ENCODE measurements around the gene MTERF1.

Gene MTERF1

GRCh38 chr7:91915401-91916050 is 35.0 kb upstream of the MTERF1 start:
- no peak overlapping the region for H3K4me3 ChIP-seq (ENCODE audit: low read depth, low read length)
- no peak for DNase-seq (ENCODE audit: low read depth)
- TF ChIP-seq CTCF (IDR thresholded peaks at IDR 0.05; ENCODE audit: low read depth, low read length, missing control alignments): no peak
- in situ Hi-C loops (cut with HindIII; ENCODE audit: low sequenced_read_pairs): no loop called here

DNA sequence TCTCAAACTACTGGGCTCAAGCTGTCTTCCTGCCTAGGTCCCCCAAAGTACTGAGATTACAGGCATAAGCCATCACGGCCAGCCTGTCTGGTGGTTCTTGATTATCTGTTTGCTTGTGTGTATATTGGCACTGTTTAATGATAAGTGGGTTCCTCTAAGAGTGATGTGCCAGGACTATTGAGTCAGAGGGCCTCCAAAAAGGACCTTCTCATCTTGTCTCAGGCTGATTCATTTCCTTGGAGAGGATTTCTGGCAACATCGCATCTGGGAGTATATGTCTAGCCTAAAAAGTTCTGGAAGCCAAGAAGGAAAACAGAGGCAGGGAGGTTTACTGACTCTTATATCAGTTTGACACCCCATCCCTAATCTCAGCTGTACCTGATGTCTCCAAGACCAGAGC is 33.1 kb upstream of the MTERF1 start:
- no peak overlapping the region for H3K4me3 ChIP-seq (ENCODE audit: low read depth, low read length)
- no peak for TF ChIP-seq CTCF (IDR thresholded peaks at IDR 0.05; ENCODE audit: low read depth, low read length, missing control alignments)
- DNase-seq (ENCODE audit: low read depth): no peak
- in situ Hi-C loops (cut with HindIII; ENCODE audit: low sequenced_read_pairs): no loop called here

GRCh38 chr7:91912494-91912893 is 32.0 kb upstream of the MTERF1 start:
- H3K4me3 ChIP-seq (ENCODE audit: low read depth, low read length): no peak overlapping the region
- DNase-seq (ENCODE audit: low read depth): peak; percentile 68
- in situ Hi-C loops (cut with HindIII; ENCODE audit: low sequenced_read_pairs): no loop called here
- TF ChIP-seq CTCF (IDR thresholded peaks at IDR 0.05; ENCODE audit: low read depth, low read length, missing control alignments): no peak

- TF ChIP-seq CTCF (IDR thresholded peaks at IDR 0.05; ENCODE audit: low read depth, low read length, missing control alignments): no peak
- in situ Hi-C loops (cut with HindIII; ENCODE audit: low sequenced_read_pairs): no loop called here
- DNase-seq (ENCODE audit: low read depth): no peak
- no peak overlapping the region for H3K4me3 ChIP-seq (ENCODE audit: low read depth, low read length)
These were observed 30.6 kb upstream of the MTERF1 start for GRCh38 chr7:91911121-91911520.

GRCh38 chr7:91910171-91910570 is 29.7 kb upstream of the MTERF1 start:
- no peak for TF ChIP-seq CTCF (IDR thresholded peaks at IDR 0.05; ENCODE audit: low read depth, low read length, missing control alignments)
- in situ Hi-C loops (cut with HindIII; ENCODE audit: low sequenced_read_pairs): no loop called here
- no peak overlapping the region for H3K4me3 ChIP-seq (ENCODE audit: low read depth, low read length)
- no peak for DNase-seq (ENCODE audit: low read depth)

DNA sequence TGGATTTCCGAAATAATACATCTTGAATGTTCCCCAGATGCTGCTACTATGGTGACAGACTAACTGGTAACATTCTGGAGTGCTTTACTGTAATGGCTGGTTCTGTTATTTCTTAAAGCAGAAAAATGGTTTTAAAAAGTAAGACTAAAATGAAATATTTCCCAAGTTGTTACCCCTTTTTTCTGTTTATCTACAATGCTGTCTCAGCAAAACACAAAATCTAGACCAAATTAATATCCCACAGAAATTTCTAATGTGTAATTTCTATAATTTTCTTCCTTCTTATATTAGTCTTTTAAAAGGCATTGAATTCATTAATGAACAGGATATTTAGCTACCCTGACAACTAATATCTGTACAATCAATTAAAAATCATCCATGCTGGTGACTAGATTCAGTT is 19.1 kb upstream of the MTERF1 start:
- TF ChIP-seq CTCF (IDR thresholded peaks at IDR 0.05; ENCODE audit: low read depth, low read length, missing control alignments): no peak
- in situ Hi-C loops (cut with HindIII; ENCODE audit: low sequenced_read_pairs): no loop called here
- no peak for DNase-seq (ENCODE audit: low read depth)
- no peak overlapping the region for H3K4me3 ChIP-seq (ENCODE audit: low read depth, low read length)
